ENCODE measurements around the gene PTGFRN.

The PTGFRN gene

GRCh38 chr1:116945421-116945820 is 35.7 kb downstream of the PTGFRN start:
- no peak for DNase-seq

- no peak for DNase-seq
These were observed 36.3 kb downstream of the PTGFRN start for GRCh38 chr1:116945996-116946395.

- no peak for DNase-seq
These were observed 37.6 kb downstream of the PTGFRN start for GRCh38 chr1:116947092-116947860.

GRCh38 chr1:116948046-116948445 is 38.3 kb downstream of the PTGFRN start:
- DNase-seq: peak in 1 of 3 experiments; percentile 15

- DNase-seq: no peak
These were observed 38.9 kb downstream of the PTGFRN start for GRCh38 chr1:116948642-116949041.

- DNase-seq: no peak
These were observed 39.7 kb downstream of the PTGFRN start for GRCh38 chr1:116949213-116949985.

GRCh38 chr1:116950517-116951199 is 40.9 kb downstream of the PTGFRN start:
- no peak for DNase-seq

- no peak for DNase-seq
These were observed 41.7 kb downstream of the PTGFRN start for GRCh38 chr1:116951200-116951935.

- peak in 1 of 3 experiments; percentile 65 for DNase-seq
These were observed 43.1 kb downstream of the PTGFRN start for GRCh38 chr1:116952738-116953275.

- DNase-seq: peak in 1 of 3 experiments; percentile 49
These were observed 44.7 kb downstream of the PTGFRN start for GRCh38 chr1:116954440-116954839.

- peak; percentile 41 to 85 (median 80) for DNase-seq
These were observed 46.7 kb downstream of the PTGFRN start for GRCh38 chr1:116956378-116956777.

- DNase-seq: no peak
These were observed 47.9 kb downstream of the PTGFRN start for GRCh38 chr1:116957646-116958045.

- no peak for DNase-seq
These were observed 48.4 kb downstream of the PTGFRN start for GRCh38 chr1:116958110-116958509.

GRCh38 chr1:116958977-116959376 is 49.3 kb downstream of the PTGFRN start:
- DNase-seq: no peak

GRCh38 chr1:116961606-116962005 is 51.9 kb downstream of the PTGFRN start:
- DNase-seq: no peak

GRCh38 chr1:116962987-116963639 is 53.4 kb downstream of the PTGFRN start:
- no peak for DNase-seq

- no peak for DNase-seq
These were observed 57.1 kb downstream of the PTGFRN start for GRCh38 chr1:116966791-116967190.

- no peak for DNase-seq
These were observed 59.0 kb downstream of the PTGFRN start for GRCh38 chr1:116968724-116969123.

- DNase-seq: no peak
These were observed 61.6 kb downstream of the PTGFRN start for GRCh38 chr1:116971258-116971860.

GRCh38 chr1:116971965-116972673 is 62.4 kb downstream of the PTGFRN start:
- no peak for DNase-seq

- no peak for DNase-seq
These were observed 62.9 kb downstream of the PTGFRN start for GRCh38 chr1:116972674-116973030.
